ENCODE results near the gene TCERG1.

TCERG1 gene

GRCh38 chr5:146450002-146450401, 2.9 kb downstream of the TCERG1 start:
- no peak overlapping the region for H3K27ac ChIP-seq
- no peak for DNase-seq (ENCODE audit: low spot score)
- H3K4me3 ChIP-seq = no peak overlapping the region
- TF ChIP-seq, protein P1, sequence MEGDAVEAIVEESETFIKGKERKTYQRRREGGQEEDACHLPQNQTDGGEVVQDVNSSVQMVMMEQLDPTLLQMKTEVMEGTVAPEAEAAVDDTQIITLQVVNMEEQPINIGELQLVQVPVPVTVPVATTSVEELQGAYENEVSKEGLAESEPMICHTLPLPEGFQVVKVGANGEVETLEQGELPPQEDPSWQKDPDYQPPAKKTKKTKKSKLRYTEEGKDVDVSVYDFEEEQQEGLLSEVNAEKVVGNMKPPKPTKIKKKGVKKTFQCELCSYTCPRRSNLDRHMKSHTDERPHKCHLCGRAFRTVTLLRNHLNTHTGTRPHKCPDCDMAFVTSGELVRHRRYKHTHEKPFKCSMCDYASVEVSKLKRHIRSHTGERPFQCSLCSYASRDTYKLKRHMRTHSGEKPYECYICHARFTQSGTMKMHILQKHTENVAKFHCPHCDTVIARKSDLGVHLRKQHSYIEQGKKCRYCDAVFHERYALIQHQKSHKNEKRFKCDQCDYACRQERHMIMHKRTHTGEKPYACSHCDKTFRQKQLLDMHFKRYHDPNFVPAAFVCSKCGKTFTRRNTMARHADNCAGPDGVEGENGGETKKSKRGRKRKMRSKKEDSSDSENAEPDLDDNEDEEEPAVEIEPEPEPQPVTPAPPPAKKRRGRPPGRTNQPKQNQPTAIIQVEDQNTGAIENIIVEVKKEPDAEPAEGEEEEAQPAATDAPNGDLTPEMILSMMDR (IDR thresholded peaks at IDR 0.05) = no peak

DNA sequence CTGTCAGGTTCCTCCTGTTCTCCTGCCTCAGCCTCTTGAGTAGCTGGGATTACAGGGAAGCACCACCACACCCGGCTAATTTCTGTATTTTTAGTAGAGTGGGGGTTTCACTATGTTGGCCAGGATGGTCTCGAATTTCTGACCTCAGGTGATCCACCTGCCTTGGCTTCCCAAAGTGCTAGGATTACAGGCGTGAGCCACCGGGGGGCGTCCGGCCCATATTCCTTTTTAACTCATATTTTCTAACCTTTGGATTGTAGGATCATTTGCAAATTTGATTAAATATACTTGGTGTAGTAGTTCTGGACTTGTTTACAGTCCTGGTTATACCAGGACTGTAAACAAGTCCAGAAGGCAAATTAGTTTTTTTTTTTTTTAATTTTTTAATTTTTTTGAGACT, 4.3 kb downstream of the TCERG1 start:
- DNase-seq (ENCODE audit: low spot score) = no peak
- Histone ChIP-seq H3K4me3 (no peak overlapping the region), H3K27ac (no peak overlapping the region)
- TF ChIP-seq, protein P1 (IDR thresholded peaks at IDR 0.05) = no peak

DNA sequence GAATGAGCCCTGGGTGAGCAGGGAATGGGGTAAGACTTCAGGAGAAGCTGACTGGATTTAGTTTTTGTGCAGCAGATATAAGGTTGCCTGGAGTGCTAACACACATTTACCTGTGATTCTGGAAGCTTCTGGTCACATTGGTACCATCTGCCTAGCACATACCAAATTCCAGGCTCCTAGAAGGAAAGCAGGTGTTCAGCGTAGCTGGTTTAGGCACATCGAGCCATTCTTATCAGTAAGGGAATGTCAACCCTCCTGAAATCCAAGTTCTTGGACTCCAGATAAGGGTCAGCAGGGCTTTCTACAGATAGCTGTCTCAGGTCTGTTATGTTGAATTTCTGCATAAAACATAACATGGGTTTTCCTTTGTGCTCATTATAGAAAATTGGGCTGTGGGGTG, 10.3 kb downstream of the TCERG1 start:
- TF ChIP-seq, protein P1 (IDR thresholded peaks at IDR 0.05) = no peak
- Histone ChIP-seq H3K4me3 (no peak overlapping the region), H3K27ac (no peak overlapping the region)
- no peak for DNase-seq (ENCODE audit: low spot score)

DNA sequence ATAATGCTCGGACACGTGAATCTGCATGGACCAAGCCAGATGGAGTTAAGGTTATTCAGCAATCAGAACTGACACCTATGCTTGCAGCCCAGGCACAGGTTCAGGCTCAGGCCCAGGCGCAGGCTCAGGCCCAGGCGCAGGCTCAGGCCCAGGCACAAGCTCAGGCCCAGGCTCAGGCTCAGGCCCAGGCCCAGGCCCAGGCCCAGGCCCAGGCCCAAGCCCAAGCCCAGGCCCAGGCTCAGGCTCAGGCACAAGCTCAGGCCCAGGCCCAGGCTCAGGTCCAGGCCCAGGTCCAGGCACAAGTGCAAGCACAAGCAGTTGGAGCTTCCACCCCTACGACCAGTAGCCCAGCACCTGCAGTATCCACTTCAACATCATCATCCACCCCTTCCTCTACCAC, 11.8 kb downstream of the TCERG1 start:
- TF ChIP-seq, protein P1 (IDR thresholded peaks at IDR 0.05) = no peak
- no peak for DNase-seq (ENCODE audit: low spot score)
- Histone ChIP-seq H3K4me3 (no peak overlapping the region), H3K27ac (no peak overlapping the region)

DNA sequence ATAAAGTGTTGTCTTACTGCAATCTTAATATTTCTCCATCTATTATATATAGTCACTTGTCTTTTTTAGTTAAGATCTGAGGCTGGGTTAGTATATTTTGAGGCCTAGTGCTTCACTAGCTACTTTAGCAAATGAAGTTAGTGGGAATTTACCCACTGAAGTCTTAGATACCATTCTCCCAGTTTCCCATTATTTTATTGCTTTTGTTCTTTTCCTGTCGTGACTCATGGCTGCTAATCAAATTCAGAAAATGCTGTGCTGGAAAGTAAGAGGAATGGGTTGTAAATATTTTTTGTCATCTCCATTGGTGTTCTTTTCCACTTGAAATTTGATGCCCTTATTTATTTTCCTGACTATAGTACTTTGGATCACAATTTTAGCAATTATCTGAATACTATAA, 14.2 kb downstream of the TCERG1 start:
- no peak overlapping the region for H3K27ac ChIP-seq
- TF ChIP-seq, protein P1 (IDR thresholded peaks at IDR 0.05) = no peak
- no peak overlapping the region for H3K4me3 ChIP-seq
- no peak for DNase-seq (ENCODE audit: low spot score)

DNA sequence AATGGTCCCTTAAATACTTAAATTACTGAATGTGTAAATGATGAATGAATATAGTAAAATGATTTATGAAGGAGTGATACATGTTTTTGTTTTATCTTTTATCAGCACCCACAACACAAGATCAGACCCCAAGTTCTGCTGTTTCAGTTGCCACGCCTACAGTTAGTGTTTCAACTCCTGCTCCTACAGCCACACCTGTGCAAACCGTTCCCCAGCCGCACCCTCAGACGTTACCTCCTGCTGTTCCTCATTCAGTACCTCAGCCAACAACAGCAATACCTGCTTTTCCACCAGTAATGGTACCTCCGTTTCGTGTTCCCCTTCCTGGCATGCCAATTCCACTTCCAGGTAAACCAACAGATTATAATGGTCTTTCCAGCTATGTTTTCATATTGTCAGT, 16.3 kb downstream of the TCERG1 start:
- DNase-seq (ENCODE audit: low spot score) = no peak
- TF ChIP-seq, protein P1 (IDR thresholded peaks at IDR 0.05) = no peak
- Histone ChIP-seq H3K4me3 (no peak overlapping the region), H3K27ac (no peak overlapping the region)

GRCh38 chr5:146466521-146467349, 19.6 kb downstream of the TCERG1 start:
- TF ChIP-seq, protein P1 (IDR thresholded peaks at IDR 0.05) = no peak
- Histone ChIP-seq H3K4me3 (no peak overlapping the region), H3K27ac (no peak overlapping the region)
- no peak for DNase-seq (ENCODE audit: low spot score)

Measured in coronary artery (tissue), 2 donors.